ENCODE measurements around the gene ARF6. TPM values are rescaled to one million over a fixed set of nuclear protein-coding genes. Genes with fewer than 3 reads are reported as not detected.

ARF6 gene
- total RNA-seq, 1 donor from 2014 or later: 55.8 TPM

GRCh38 chr14:49853572-49854375 lies 39.1 kb upstream of the ARF6 start:
- peaks cover 18% of the 10 kb centered on the region for H3K4me1 Mint-ChIP-seq
- H3K27ac Mint-ChIP-seq (ENCODE audit: unreplicated experiment): no peak overlapping the region
- no peaks in the 10 kb centered on the region for H3K27me3 Mint-ChIP-seq (ENCODE audit: low read depth)
- no peaks in the 10 kb centered on the region for H3K9me3 Mint-ChIP-seq
- peaks cover 7% of the 10 kb centered on the region for H3K36me3 Mint-ChIP-seq (ENCODE audit: low read depth)
- TF ChIP-seq, protein P1, sequence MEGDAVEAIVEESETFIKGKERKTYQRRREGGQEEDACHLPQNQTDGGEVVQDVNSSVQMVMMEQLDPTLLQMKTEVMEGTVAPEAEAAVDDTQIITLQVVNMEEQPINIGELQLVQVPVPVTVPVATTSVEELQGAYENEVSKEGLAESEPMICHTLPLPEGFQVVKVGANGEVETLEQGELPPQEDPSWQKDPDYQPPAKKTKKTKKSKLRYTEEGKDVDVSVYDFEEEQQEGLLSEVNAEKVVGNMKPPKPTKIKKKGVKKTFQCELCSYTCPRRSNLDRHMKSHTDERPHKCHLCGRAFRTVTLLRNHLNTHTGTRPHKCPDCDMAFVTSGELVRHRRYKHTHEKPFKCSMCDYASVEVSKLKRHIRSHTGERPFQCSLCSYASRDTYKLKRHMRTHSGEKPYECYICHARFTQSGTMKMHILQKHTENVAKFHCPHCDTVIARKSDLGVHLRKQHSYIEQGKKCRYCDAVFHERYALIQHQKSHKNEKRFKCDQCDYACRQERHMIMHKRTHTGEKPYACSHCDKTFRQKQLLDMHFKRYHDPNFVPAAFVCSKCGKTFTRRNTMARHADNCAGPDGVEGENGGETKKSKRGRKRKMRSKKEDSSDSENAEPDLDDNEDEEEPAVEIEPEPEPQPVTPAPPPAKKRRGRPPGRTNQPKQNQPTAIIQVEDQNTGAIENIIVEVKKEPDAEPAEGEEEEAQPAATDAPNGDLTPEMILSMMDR (conservative IDR thresholded peaks at IDR 0.05): peak; percentile 77
- H3K4me3 Mint-ChIP-seq: peak overlapping the region; percentile 98
- DNase-seq (ENCODE audit: low read depth, low spot score): peak; percentile 68

- DNase-seq (ENCODE audit: low read depth, low spot score): no peak
- Mint-ChIP-seq H3K27ac (ENCODE audit: unreplicated experiment) (no peak overlapping the region), H3K36me3 (ENCODE audit: low read depth) (no peaks in the 10 kb centered on the region), H3K4me1 (peaks cover 21% of the 10 kb centered on the region), H3K9me3 (no peaks in the 10 kb centered on the region), H3K27me3 (ENCODE audit: low read depth) (peaks cover 8% of the 10 kb centered on the region), H3K4me3 (peak overlapping the region; percentile 54)
- TF ChIP-seq, protein P1 (conservative IDR thresholded peaks at IDR 0.05): no peak
These were observed 35.4 kb upstream of the ARF6 start for GRCh38 chr14:49857427-49858003.

- no peak for DNase-seq (ENCODE audit: low read depth, low spot score)
- H3K9me3 Mint-ChIP-seq: no peaks in the 10 kb centered on the region
- TF ChIP-seq, protein P1 (conservative IDR thresholded peaks at IDR 0.05): no peak
- H3K36me3 Mint-ChIP-seq (ENCODE audit: low read depth): no peaks in the 10 kb centered on the region
- no peak overlapping the region for H3K4me3 Mint-ChIP-seq
- H3K27me3 Mint-ChIP-seq (ENCODE audit: low read depth): peaks cover 11% of the 10 kb centered on the region
- H3K27ac Mint-ChIP-seq (ENCODE audit: unreplicated experiment): no peak overlapping the region
- peaks cover 14% of the 10 kb centered on the region for H3K4me1 Mint-ChIP-seq
These were observed 34.5 kb upstream of the ARF6 start for GRCh38 chr14:49858383-49858782.

- no peak for DNase-seq (ENCODE audit: low read depth, low spot score)
- H3K27me3 Mint-ChIP-seq (ENCODE audit: low read depth): peaks cover 11% of the 10 kb centered on the region
- TF ChIP-seq, protein P1 (conservative IDR thresholded peaks at IDR 0.05): no peak
- no peaks in the 10 kb centered on the region for H3K36me3 Mint-ChIP-seq (ENCODE audit: low read depth)
- no peak overlapping the region for H3K4me3 Mint-ChIP-seq
- no peaks in the 10 kb centered on the region for H3K9me3 Mint-ChIP-seq
- H3K27ac Mint-ChIP-seq (ENCODE audit: unreplicated experiment): peak overlapping the region; percentile 99
- H3K4me1 Mint-ChIP-seq: peaks cover 14% of the 10 kb centered on the region
These were observed 31.7 kb upstream of the ARF6 start for GRCh38 chr14:49860988-49861698.

GRCh38 chr14:49861699-49862088 lies 31.2 kb upstream of the ARF6 start:
- TF ChIP-seq, protein P1 (conservative IDR thresholded peaks at IDR 0.05): no peak
- H3K4me3 Mint-ChIP-seq: no peak overlapping the region
- DNase-seq (ENCODE audit: low read depth, low spot score): peak; percentile 39
- H3K27me3 Mint-ChIP-seq (ENCODE audit: low read depth): peaks cover 11% of the 10 kb centered on the region
- peak overlapping the region; percentile 99 for H3K27ac Mint-ChIP-seq (ENCODE audit: unreplicated experiment)
- H3K36me3 Mint-ChIP-seq (ENCODE audit: low read depth): no peaks in the 10 kb centered on the region
- H3K4me1 Mint-ChIP-seq: peaks cover 14% of the 10 kb centered on the region
- H3K9me3 Mint-ChIP-seq: no peaks in the 10 kb centered on the region

All from neural crest cell (in vitro differentiated cells).